PC-3 (cell line): ENCODE data around the gene C11orf68. TPM values are rescaled to one million over a fixed set of nuclear protein-coding genes. Genes with fewer than 3 reads are reported as not detected.

ENCODE experiments used
- ATAC-seq: fragments of 200-7000 bp; cut with Tn5 transposase; 2 replicates; pipeline ENCODE4 v1.9.1; 2020; ENCODE audit warnings: mild to moderate bottlenecking, moderate library complexity
- BruUV-seq: library from RNA; stranded (reverse); fragments of 400-500 nt; replicated peaks from 2 replicates; lab custom pipeline; 2021; lab: Mats Ljungman, UMichigan
- CTCF ChIA-PET: fragments of 300-600 bp; sonication (Branson Sonifier 250); formaldehyde crosslinking; loops from one replicate; lab custom pipeline; 2022; ENCODE audit warnings: antibody characterized with exemption; lab: Charles Lee
- POLR2A ChIA-PET: fragments of 300-600 bp; sonication (Branson Sonifier 250); formaldehyde crosslinking; loops from one replicate; lab custom pipeline; 2022; ENCODE audit warnings: antibody characterized with exemption; ENCODE audit not compliant: unreplicated experiment; lab: Charles Lee
- DNase-seq: peaks from one replicate; pipeline ENCODE4 v3.0.0-alpha.2; 2015
- H2AFZ ChIP-seq: fragments of 300-600 bp; sonication (generic); 2 replicates; pipeline ENCODE4 v1.6.0; 2016; ENCODE audit warnings: antibody characterized with exemption, low read length
- H3F3A ChIP-seq: fragments of 300-600 bp; sonication (generic); one replicate; pipeline ENCODE4 v1.6.0; 2017; ENCODE audit warnings: antibody characterized with exemption, low read length, control low read depth, mild to moderate bottlenecking; ENCODE audit not compliant: unreplicated experiment
- H3K27ac ChIP-seq: fragments of 300-600 bp; sonication (generic); 2 replicates; pipeline ENCODE4 v1.5.1; 2016; ENCODE audit warnings: mild to moderate bottlenecking, low read length
- H3K27me3 ChIP-seq: fragments of 300-600 bp; sonication (generic); 2 replicates; pipeline ENCODE4 v1.6.1; 2016; ENCODE audit warnings: low read length, mixed read lengths
- H3K36me3 ChIP-seq: fragments of 300-600 bp; sonication (generic); 2 replicates; pipeline ENCODE4 v1.6.1; 2016; ENCODE audit warnings: low read depth, mixed run types, low read length, mixed read lengths
- H3K4me1 ChIP-seq: fragments of 300-600 bp; sonication (generic); 2 replicates; pipeline ENCODE4 v1.5.1; 2016; ENCODE audit warnings: low read length; ENCODE audit not compliant: insufficient read depth
- H3K4me2 ChIP-seq: fragments of 300-600 bp; sonication (generic); 2 replicates; pipeline ENCODE4 v1.6.0; 2016; ENCODE audit warnings: low read length
- H3K4me3 ChIP-seq: fragments of 300-600 bp; sonication (generic); 2 replicates; pipeline ENCODE4 v1.5.1; 2016; ENCODE audit warnings: mild to moderate bottlenecking, low read length, mixed read lengths
- H3K79me2 ChIP-seq: fragments of 300-600 bp; sonication (generic); 2 replicates; pipeline ENCODE4 v1.6.1; 2017; ENCODE audit warnings: low read length, mixed read lengths
- H3K9ac ChIP-seq: fragments of 300-600 bp; sonication (generic); 2 replicates; pipeline ENCODE4 v1.6.0; 2016; ENCODE audit warnings: mild to moderate bottlenecking, low read length
- H3K9me2 ChIP-seq: fragments of 300-600 bp; sonication (generic); replicated peaks from 2 replicates; pipeline ENCODE4 v1.6.1; 2016; ENCODE audit warnings: mixed run types, low read length, mixed read lengths
- H3K9me3 ChIP-seq: fragments of 300-600 bp; sonication (generic); 2 replicates; pipeline ENCODE4 v1.6.1; 2016; ENCODE audit warnings: low read length, mixed read lengths
- H4K20me1 ChIP-seq: fragments of 300-600 bp; sonication (generic); 2 replicates; pipeline ENCODE4 v1.6.1; 2016; ENCODE audit warnings: low read length, mixed read lengths
- EZH2 ChIP-seq: fragments of 300-600 bp; sonication (generic); IDR thresholded peaks from one replicate; pipeline ENCODE4 v1.6.1; 2017; ENCODE audit warnings: antibody characterized with exemption, mild to moderate bottlenecking, low read length; ENCODE audit not compliant: unreplicated experiment
- EZH2phosphoT487 ChIP-seq: fragments of 300-600 bp; sonication (generic); IDR thresholded peaks from 2 replicates; pipeline ENCODE4 v1.6.1; 2018; ENCODE audit warnings: mild to moderate bottlenecking, antibody characterized with exemption, low read length, borderline replicate concordance
- intact Hi-C: fragments of 100-400 bp; cut with micrococcal nuclease; formaldehyde crosslinking; loops from 2 replicates; pipeline ENCODE4 v1.9.0; 2023
- total RNA-seq: library from RNA; depleted of rRNA; stranded (reverse); fragments of >200 nt; gene quantifications from 2 replicates; pipeline ENCODE4 v1.2.3, GENCODE V29; 2014
- TF ChIP-seq, protein P1 (sequence below): fragments of 300-600 bp; sonication (generic); conservative IDR thresholded peaks from 2 replicates; pipeline ENCODE4 v1.5.1; 2017; ENCODE audit warnings: antibody characterized with exemption, low read depth, mild to moderate bottlenecking, low read length

Gene C11orf68
- total RNA-seq, 1 experiment from 2014 or later, result 61.3 TPM

DNA sequence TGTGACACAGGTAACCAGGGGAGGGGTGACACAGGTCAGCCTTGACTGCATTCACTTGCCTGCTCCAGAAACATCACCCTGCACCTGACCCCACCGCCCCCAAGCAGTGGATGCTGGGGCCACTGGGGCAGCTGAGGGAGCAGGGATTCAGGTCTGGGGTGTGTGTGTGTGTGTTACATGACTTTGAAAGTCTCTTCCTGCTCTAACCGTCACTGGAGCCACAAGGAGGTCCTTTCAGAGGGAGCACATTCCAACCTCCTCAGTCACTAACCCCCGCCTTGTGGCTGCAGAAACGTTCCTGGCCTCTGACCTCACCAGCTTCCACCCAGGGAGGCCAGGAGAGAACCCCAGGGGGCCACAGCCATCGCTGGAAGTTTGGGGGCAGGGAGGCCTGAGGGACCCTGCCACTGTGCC lies 15.8 kb downstream of the C11orf68 start:
- Histone ChIP-seq H2AFZ (no peak overlapping the region), H3K4me3 (no peak overlapping the region)
- ATAC-seq, result peak; percentile 50

DNA sequence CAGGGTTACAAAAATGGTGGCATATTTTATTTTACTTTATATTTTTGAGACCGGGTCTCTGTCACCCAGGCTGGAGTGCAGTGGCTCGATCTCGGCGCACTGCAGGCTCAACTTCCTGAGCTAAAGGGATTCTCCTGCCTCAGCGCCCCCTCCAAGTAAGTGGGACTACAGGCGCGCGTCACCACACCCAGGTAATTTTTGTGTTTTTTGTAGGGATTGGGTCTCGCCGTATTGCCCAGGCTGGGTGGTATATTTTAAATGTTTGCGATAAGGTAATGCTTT lies 18.0 kb downstream of the C11orf68 start:
- Histone ChIP-seq H2AFZ (no peak overlapping the region), H3K36me3 (peaks cover 40% of the 10 kb centered on the region), H3K9ac (peak overlapping the region; percentile 59), H3K4me1 (peaks cover 49% of the 10 kb centered on the region), H3F3A (peaks cover 25% of the 10 kb centered on the region), H4K20me1 (peaks cover 38% of the 10 kb centered on the region), H3K9me2 (no peaks in the 10 kb centered on the region), H3K4me2 (peak overlapping the region; percentile 62), H3K79me2 (peaks cover 81% of the 10 kb centered on the region), H3K27me3 (no peaks in the 10 kb centered on the region), H3K9me3 (no peaks in the 10 kb centered on the region), H3K4me3 (peak overlapping the region; percentile 49), H3K27ac (peak overlapping the region; percentile 87)
- no peak for TF ChIP-seq EZH2phosphoT487
- no peak for TF ChIP-seq EZH2
- TF ChIP-seq, protein P1, sequence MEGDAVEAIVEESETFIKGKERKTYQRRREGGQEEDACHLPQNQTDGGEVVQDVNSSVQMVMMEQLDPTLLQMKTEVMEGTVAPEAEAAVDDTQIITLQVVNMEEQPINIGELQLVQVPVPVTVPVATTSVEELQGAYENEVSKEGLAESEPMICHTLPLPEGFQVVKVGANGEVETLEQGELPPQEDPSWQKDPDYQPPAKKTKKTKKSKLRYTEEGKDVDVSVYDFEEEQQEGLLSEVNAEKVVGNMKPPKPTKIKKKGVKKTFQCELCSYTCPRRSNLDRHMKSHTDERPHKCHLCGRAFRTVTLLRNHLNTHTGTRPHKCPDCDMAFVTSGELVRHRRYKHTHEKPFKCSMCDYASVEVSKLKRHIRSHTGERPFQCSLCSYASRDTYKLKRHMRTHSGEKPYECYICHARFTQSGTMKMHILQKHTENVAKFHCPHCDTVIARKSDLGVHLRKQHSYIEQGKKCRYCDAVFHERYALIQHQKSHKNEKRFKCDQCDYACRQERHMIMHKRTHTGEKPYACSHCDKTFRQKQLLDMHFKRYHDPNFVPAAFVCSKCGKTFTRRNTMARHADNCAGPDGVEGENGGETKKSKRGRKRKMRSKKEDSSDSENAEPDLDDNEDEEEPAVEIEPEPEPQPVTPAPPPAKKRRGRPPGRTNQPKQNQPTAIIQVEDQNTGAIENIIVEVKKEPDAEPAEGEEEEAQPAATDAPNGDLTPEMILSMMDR, result no peak
- POLR2A ChIA-PET, result interaction anchor here (0.5 to 2.9 kb wide), 13 partner anchors 8 to 872 kb away, joined by 3 to 31 read pairs (median 8); partner anchors contain the start of genes CCDC85B, FIBP, MUS81 and NEAT1
- BruUV-seq, result TSS peak; percentile 63
- no peak for DNase-seq
- intact Hi-C loops, result loop anchor here (1.0 kb wide), 1 partner anchor 10 kb away; no protein-coding TSS in a partner anchor
- CTCF ChIA-PET, result interaction anchor here (0.6 to 1.0 kb wide), 4 partner anchors 9 to 17 kb away, joined by 3 to 24 read pairs (median 5); partner anchors contain the start of gene FIBP
- ATAC-seq, result no peak

More for the DNA sequence above, 15.8 kb downstream of the C11orf68 start:
- Histone ChIP-seq H3K27ac (peak overlapping the region; percentile 87), H4K20me1 (peaks cover 17% of the 10 kb centered on the region), H3K9me3 (no peaks in the 10 kb centered on the region), H3K4me2 (peak overlapping the region; percentile 62), H3K9ac (peak overlapping the region; percentile 28), H3K4me1 (peaks cover 45% of the 10 kb centered on the region), H3K27me3 (no peaks in the 10 kb centered on the region), H3F3A (peaks cover 6% of the 10 kb centered on the region), H3K9me2 (no peaks in the 10 kb centered on the region), H3K36me3 (peaks cover 18% of the 10 kb centered on the region), H3K79me2 (peaks cover 65% of the 10 kb centered on the region)
- intact Hi-C loops, result no loop called here
- DNase-seq, result peak; percentile 96
- no peak for TF ChIP-seq EZH2
- no peak for TF ChIP-seq EZH2phosphoT487
- TF ChIP-seq, protein P1, result no peak
- ChIA-PET POLR2A (interaction anchor here (0.6 to 1.0 kb wide), 4 partner anchors 9 to 13 kb away, joined by 3 to 5 read pairs (median 3); no protein-coding TSS in a partner anchor), CTCF (interaction anchor here (1.3 kb wide), 1 partner anchor 15 kb away, joined by 17 read pairs; the partner anchor contains the start of gene FIBP)
- no TSS peak for BruUV-seq
